Brain microvascular endothelial cell (primary cell): ENCODE results near the gene FERMT2.

Experiments used
- DNase-seq: peaks from one replicate; pipeline ENCODE4 v3.0.0-alpha.2; 2020
- H3K27ac ChIP-seq: fragments of 250-450 bp; sonication (Bioruptor Pico); 2 replicates; pipeline ENCODE4 v1.5.1; 2020; ENCODE audit warnings: mild to moderate bottlenecking, moderate library complexity
- H3K27me3 ChIP-seq: fragments of 250-450 bp; sonication (Bioruptor Pico); replicated peaks from 2 replicates; pipeline ENCODE4 v1.5.1; 2020; ENCODE audit warnings: mild to moderate bottlenecking
- H3K36me3 ChIP-seq: fragments of 250-450 bp; sonication (Bioruptor Pico); replicated peaks from 2 replicates; pipeline ENCODE4 v1.5.1; 2020; ENCODE audit warnings: mild to moderate bottlenecking
- H3K4me3 ChIP-seq: 2 replicates; pipeline ENCODE4 v1.5.1; 2011; ENCODE audit warnings: low read depth, mild to moderate bottlenecking, control low read depth, low read length, moderate library complexity
- CTCF ChIP-seq: IDR thresholded peaks from 2 replicates; pipeline ENCODE4 v1.5.1; 2011; ENCODE audit warnings: low read depth, mild to moderate bottlenecking, moderate library complexity, low read length, control low read depth, inconsistent platforms; ENCODE audit errors: missing control alignments
- in situ Hi-C: cut with HindIII; loops from 2 replicates; pipeline ENCODE4 v1.10.0; 2017; ENCODE audit warnings: low sequenced_read_pairs, low pct_ligation_motif_present

The FERMT2 gene

GRCh38 chr14:52876806-52877205, 74.0 kb downstream of the FERMT2 start:
- peak overlapping the region; percentile 19 for H3K27ac ChIP-seq
- no peaks in the 10 kb centered on the region for H3K27me3 ChIP-seq
- H3K36me3 ChIP-seq: peaks cover 57% of the 10 kb centered on the region
- DNase-seq: no peak
- TF ChIP-seq CTCF: no peak
- in situ Hi-C loops: no loop called here
- no peak overlapping the region for H3K4me3 ChIP-seq

- in situ Hi-C loops: no loop called here
- Histone ChIP-seq H3K4me3 (no peak overlapping the region), H3K27me3 (no peaks in the 10 kb centered on the region), H3K36me3 (peaks cover 62% of the 10 kb centered on the region), H3K27ac (peak overlapping the region; percentile 19)
- no peak for TF ChIP-seq CTCF
- no peak for DNase-seq
Observed at GRCh38 chr14:52876311-52876710, 74.5 kb downstream of the FERMT2 start.

- Histone ChIP-seq H3K27me3 (no peaks in the 10 kb centered on the region), H3K27ac (peak overlapping the region; percentile 19), H3K4me3 (no peak overlapping the region), H3K36me3 (peaks cover 65% of the 10 kb centered on the region)
- in situ Hi-C loops: no loop called here
- no peak for TF ChIP-seq CTCF
- DNase-seq: no peak
Observed at GRCh38 chr14:52875707-52876106, 75.1 kb downstream of the FERMT2 start.

- H3K27ac ChIP-seq: no peak overlapping the region
- H3K4me3 ChIP-seq: no peak overlapping the region
- no peaks in the 10 kb centered on the region for H3K27me3 ChIP-seq
- no peak for DNase-seq
- TF ChIP-seq CTCF: no peak
- peaks cover 67% of the 10 kb centered on the region for H3K36me3 ChIP-seq
- in situ Hi-C loops: no loop called here
Observed at GRCh38 chr14:52874389-52874788, 76.5 kb downstream of the FERMT2 start.

GRCh38 chr14:52873694-52874093, 77.2 kb downstream of the FERMT2 start:
- in situ Hi-C loops: no loop called here
- H3K4me3 ChIP-seq: no peak overlapping the region
- DNase-seq: no peak
- H3K27ac ChIP-seq: peak overlapping the region; percentile 27
- H3K27me3 ChIP-seq: no peaks in the 10 kb centered on the region
- no peak for TF ChIP-seq CTCF
- peaks cover 71% of the 10 kb centered on the region for H3K36me3 ChIP-seq

- TF ChIP-seq CTCF: no peak
- Histone ChIP-seq H3K27me3 (no peaks in the 10 kb centered on the region), H3K4me3 (no peak overlapping the region), H3K36me3 (peaks cover 74% of the 10 kb centered on the region), H3K27ac (no peak overlapping the region)
- no peak for DNase-seq
- in situ Hi-C loops: no loop called here
Observed at GRCh38 chr14:52873065-52873464, 77.8 kb downstream of the FERMT2 start.
